ENCODE data around the gene ZMYM3. TPM values are rescaled to one million over a fixed set of nuclear protein-coding genes. Genes with fewer than 3 reads are reported as not detected.
A peak's percentile ranks its signal among the peaks of the same experiment; 100 is the strongest.

ZMYM3 gene
- total RNA-seq, 1 donor from 2014 or later = 46.9 TPM

- DNase-seq (ENCODE audit: low spot score) = no peak
These were observed 468 bp downstream of the ZMYM3 start for GRCh38 chrX:71253253-71254091.

- DNase-seq (ENCODE audit: low spot score) = no peak
These were observed 1.7 kb downstream of the ZMYM3 start for GRCh38 chrX:71252221-71252620.

DNA sequence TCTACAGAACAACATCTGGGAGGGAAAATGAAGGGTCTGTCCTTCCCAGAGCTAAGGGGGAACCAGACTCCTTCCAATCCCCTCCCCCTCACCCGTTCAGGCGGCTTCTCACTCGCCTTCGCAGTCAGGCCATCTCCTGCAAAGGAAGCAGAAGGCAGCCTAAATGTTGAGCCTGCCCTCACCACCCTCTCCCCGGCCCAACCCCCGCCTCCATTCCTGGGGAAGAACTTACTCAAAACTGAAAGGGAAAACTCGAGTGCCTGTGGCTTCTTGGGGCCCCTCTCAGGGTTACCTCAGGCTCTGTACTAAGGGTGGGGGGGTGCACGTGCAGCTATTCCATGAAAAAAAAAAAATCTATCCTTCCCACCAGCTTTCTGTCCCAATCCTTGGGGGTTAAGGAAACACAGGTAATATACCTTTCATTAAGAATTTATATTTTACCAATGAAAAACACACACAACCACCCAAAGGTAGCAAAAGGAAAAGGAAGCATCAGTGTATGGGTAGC lies 2.4 kb downstream of the ZMYM3 start:
- DNase-seq (ENCODE audit: low spot score) = no peak

GRCh38 chrX:71250841-71251240 lies 3.1 kb downstream of the ZMYM3 start:
- no peak for DNase-seq (ENCODE audit: low spot score)

- DNase-seq (ENCODE audit: low spot score) = peak; percentile 45
These were observed 8.8 kb downstream of the ZMYM3 start for GRCh38 chrX:71245159-71245558.

GRCh38 chrX:71244359-71245128 lies 9.4 kb downstream of the ZMYM3 start:
- no peak for DNase-seq (ENCODE audit: low spot score)

DNA sequence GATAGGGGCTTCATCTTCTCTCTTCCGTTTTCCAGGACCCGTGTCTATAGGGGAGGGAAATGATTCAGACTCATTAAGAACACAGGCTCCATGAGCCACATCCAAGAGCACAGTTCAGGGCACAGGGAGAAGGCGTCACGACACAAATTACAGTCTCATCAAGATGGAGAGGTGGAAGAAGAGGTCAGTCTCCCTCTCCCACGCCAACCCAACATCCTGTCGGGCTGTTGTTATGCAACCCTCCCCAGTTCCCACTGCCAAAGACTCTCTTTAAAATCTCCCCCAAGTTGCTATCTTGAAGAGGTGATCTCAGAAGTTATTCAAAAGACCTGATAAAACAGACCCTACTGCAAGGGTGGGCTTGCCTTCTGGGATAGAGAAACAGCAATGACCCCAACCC lies 12.6 kb downstream of the ZMYM3 start:
- DNase-seq (ENCODE audit: low spot score) = no peak

- DNase-seq (ENCODE audit: low spot score) = no peak
These were observed 14.2 kb downstream of the ZMYM3 start for GRCh38 chrX:71239781-71240180.

DNA sequence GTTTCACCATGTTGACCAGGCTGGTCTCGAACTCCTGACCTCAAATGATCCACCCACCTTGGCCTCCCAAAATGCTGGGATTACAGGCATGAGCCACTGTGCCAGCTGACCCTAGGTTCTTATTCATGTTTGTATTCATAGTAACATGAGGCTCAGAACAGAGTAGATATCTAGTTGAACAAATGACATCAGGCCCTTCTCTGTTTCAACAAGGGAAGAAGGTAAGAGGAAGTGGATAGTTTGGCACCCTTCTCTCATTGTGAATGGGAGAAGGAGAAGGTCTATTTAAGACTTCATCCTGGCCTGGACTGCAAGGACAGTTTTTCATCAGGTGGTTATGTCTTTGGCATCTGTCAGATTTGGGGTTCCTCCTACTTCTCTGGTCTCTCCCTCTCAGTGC lies 17.1 kb downstream of the ZMYM3 start:
- no peak for DNase-seq (ENCODE audit: low spot score)

DNA sequence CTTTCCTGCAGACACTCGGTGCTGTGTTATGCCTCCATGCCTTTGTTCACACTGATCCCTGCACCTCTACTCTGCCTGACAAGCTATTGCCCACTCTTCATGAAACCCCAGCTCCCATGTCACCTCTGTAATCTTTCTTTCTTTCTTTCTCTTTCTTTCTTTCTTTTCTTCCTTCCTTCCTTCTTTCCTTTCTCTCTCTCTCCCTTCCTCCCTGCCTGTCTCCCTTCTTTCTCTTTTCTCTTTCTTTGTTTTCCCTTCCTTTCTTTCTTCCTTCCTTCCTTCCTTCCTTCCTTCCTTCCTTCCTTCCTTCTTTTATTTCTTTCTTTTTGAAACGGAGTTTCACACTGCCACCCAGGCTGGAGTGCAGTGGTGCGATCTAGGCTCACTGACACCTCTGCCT lies 18.5 kb downstream of the ZMYM3 start:
- DNase-seq (ENCODE audit: low spot score) = no peak

DNA sequence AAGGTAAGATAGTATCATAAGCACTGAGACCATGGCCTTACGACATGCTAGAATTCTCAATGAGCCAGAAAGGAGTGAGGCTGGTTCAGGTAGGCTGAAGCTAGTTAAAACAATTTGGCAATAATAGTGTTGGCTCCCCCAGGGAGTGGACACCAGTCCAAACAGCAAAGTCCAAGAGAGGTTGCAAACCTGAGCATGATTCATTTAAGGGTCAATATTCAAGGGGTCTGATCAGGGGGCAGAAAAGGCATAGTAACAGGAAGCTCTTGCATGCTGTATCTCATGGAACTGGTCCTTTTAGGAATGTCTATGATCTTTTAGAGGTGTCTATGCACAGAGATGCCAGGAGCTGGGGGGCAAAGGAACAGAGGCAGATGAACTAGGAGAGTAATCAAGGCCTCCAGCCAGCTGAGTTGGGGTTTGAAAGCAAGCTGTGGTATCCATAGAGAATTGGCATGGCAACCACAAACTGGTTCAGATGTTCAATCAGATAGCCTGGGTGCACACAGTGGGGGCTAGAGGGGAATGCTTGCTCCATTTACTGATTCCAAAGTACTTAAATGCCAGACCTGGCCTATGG lies 25.8 kb downstream of the ZMYM3 start:
- peak; percentile 35 for DNase-seq (ENCODE audit: low spot score)

DNA sequence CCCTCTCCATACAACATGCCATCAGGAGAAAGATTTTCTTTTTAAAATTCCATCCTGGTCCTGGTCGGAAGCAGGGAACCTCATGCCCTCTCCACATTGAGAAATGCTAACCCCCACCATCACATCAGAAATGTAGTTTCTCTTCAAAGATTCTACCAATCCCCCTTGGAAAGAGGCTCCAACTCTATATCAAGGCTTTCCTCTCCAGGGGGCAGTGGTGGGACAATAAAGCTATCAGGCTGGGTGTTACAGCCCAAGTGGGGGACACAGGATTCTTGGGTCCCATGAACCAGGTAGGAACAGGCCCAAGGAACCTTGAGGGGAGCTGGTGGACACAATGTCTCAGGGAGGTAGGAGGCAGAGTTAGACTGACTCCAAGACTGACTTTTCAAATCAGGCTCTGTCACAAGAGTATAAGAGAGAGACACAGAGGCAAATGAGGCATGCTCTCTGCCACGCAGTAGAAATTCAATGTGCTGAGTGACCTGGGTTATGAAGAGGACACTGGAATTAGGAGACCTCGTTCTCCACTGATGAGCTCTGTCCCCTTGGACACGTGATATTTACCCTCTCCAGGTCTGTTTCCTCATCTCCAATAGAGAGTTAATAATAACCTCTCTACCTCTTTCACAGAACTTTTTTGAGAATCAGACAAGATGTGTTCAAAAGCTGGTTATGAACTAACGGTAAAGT lies 26.4 kb downstream of the ZMYM3 start:
- DNase-seq (ENCODE audit: low spot score) = no peak

DNA sequence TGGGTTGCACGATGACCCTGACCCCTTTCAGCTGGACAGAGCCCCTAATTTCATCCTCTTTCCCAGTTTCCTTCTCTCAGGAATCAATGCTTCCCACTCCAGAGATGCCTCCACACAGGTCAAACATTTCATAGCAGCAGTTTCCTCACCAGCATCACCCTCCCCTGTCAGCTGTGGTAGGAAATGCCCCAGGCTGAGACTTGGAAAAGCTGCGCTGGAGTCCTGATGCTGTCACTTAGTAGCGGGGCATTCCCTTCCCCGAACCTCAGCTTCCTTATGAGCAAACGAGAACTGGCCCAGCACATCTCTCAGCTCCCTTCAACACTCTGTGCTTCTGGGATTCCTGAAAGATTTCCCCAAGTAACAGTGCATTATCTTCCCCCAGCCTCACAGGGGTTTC lies 28.3 kb downstream of the ZMYM3 start:
- DNase-seq (ENCODE audit: low spot score) = no peak

- no peak for DNase-seq (ENCODE audit: low spot score)
These were observed 28.9 kb downstream of the ZMYM3 start for GRCh38 chrX:71225009-71225408.

DNA sequence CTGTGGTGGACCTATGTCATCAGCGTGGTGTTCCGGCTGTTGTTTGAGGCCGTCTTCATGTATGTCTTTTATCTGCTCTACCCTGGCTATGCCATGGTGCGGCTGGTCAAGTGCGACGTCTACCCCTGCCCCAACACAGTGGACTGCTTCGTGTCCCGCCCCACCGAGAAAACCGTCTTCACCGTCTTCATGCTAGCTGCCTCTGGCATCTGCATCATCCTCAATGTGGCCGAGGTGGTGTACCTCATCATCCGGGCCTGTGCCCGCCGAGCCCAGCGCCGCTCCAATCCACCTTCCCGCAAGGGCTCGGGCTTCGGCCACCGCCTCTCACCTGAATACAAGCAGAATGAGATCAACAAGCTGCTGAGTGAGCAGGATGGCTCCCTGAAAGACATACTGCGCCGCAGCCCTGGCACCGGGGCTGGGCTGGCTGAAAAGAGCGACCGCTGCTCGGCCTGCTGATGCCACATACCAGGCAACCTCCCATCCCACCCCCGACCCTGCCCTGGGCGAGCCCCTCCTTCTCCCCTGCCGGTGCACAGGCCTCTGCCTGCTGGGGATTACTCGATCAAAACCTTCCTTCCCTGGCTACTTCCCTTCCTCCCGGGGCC lies 29.7 kb downstream of the ZMYM3 start:
- DNase-seq (ENCODE audit: low spot score) = no peak

DNA sequence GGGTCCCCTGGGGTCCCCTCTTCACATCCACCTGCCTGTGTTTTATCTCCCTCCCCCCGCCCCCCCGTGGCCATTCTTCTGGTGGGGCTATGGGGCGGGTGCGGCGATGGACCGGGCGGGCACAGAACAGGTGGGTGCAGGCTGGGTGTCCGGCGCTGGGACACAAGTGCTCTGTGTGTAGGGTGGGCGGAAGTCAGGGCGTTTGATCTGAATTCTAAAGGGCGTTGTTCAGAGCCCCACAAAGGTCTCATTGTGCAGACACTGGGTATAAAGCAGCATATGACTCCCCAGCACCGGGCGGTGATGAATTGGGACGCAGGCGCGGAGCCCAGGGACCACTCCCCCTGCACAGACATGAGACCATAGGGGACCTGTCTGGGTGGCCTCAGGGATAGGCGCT lies 31.0 kb downstream of the ZMYM3 start, which contains the start of gene GJB1:
TSS of gene GJB1 (plus strand) at position 296 of the 400 bp plus-strand sequence. CDS start 484 bp downstream, outside the sequence.
- DNase-seq (ENCODE audit: low spot score) = no peak

DNA sequence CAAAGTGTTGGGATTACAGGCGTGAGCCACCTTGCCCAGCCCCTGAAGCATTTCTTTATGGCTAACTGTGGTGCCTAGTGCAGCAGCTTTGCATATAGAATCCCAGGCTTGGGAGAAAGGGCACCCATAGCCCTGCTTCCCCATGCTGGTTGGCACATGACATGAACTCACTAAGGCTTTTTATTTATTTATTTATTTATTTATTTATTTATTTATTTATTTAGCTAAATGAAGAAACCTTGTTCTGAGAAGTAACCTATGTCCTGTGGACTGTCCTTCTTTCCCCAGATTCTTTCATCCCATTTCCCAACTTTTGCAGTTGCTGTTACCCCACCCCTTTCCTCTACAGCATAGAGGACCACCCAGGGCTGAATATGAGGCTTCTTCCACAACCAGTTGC lies 32.8 kb downstream of the ZMYM3 start:
- no peak for DNase-seq (ENCODE audit: low spot score)

GRCh38 chrX:71217298-71217697 lies 36.6 kb downstream of the ZMYM3 start:
- no peak for DNase-seq (ENCODE audit: low spot score)

DNA sequence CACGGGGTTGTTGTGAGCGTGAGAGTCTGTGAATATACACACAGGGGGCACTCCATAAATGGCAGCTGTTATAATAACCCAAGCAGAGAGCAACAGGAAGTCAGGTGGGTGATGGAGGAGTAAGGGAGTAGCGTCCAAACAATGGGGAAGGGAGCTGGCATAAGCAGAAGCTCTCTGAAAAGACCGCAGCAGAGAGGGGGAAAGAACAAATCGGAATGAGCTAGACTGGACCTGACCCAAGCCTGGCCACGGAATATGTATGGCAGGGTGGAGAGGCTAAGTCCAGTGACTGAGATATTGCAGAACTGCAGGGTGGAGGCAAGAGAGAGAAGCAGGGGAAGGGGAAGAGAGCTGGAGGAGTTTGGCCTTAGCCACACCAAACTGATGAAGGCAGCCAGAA lies 37.5 kb downstream of the ZMYM3 start:
- no peak for DNase-seq (ENCODE audit: low spot score)

DNA sequence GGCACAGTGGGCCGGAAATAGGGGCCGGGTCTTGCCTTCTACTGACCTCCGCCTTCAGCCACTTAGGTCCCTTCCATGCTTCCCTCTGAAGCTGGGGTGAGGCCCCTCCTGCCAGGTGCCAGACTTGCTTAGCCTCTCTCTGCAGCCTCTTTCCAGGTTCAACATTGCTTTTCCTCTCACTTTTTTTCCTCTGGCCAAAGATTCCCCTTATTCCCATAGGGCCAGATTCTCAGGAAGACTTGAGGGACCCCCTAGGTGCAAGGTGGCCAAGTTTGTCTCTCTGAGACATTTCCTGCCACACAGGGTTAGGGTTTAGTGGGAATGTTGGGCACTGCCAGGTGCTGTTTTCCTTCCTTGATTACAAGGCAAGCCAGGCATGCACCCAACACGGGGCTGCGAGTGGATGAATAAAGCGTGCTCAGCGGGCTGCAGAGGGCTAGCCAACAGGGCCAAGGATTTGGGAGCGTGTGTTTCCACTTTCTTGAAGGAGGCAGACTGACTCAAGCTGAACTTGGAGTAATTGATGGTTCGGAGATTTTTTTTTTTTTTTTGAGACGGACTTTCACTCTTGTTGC lies 38.5 kb downstream of the ZMYM3 start:
- no peak for DNase-seq (ENCODE audit: low spot score)
